Mesenchymal stem cell (in vitro differentiated cells and primary cell): ENCODE measurements around the gene SLC24A3.

ENCODE experiments used
- DNase-seq: peaks from one replicate; pipeline ENCODE4 v3.0.0-alpha.2; 2013
- H2AFZ ChIP-seq: one replicate; pipeline ENCODE4 v1.6.1; 2013; ENCODE audit warnings: low read depth, mild to moderate bottlenecking, control low read depth, inconsistent platforms, low read length, moderate library complexity
- H2AK5ac ChIP-seq: 2 replicates; pipeline ENCODE4 v1.6.1; 2013; ENCODE audit warnings: low read length, moderate library complexity, mild to moderate bottlenecking, inconsistent platforms; ENCODE audit not compliant: severe bottlenecking
- H2BK120ac ChIP-seq: one replicate; pipeline ENCODE4 v1.6.1; 2013; ENCODE audit warnings: low read depth, mild to moderate bottlenecking, inconsistent platforms, low read length, moderate library complexity
- H2BK12ac ChIP-seq, 2 experiments: one replicate each; pipeline ENCODE4 v1.6.1; 2013; ENCODE audit warnings: inconsistent platforms in 2 of 2, low read length in 2 of 2, mild to moderate bottlenecking in 2 of 2, moderate library complexity in 2 of 2, control low read depth in 1 of 2
- H2BK15ac ChIP-seq: one replicate; pipeline ENCODE4 v1.6.1; 2013; ENCODE audit warnings: mild to moderate bottlenecking, low read depth, inconsistent platforms; ENCODE audit not compliant: poor library complexity, severe bottlenecking
- H2BK5ac ChIP-seq: 2 replicates; pipeline ENCODE4 v1.6.1; 2013; ENCODE audit warnings: low read depth, mild to moderate bottlenecking, low read length, control low read depth, inconsistent platforms; ENCODE audit not compliant: poor library complexity, severe bottlenecking
- H3K14ac ChIP-seq, 2 experiments: one replicate each; pipeline ENCODE4 v1.6.1; 2013; ENCODE audit warnings: inconsistent platforms in 2 of 2, low read length in 2 of 2, control low read depth in 1 of 2, mild to moderate bottlenecking in 1 of 2, moderate library complexity in 1 of 2
- H3K18ac ChIP-seq, 2 experiments: one replicate each; pipeline ENCODE4 v1.6.1; 2013; ENCODE audit warnings: inconsistent platforms in 2 of 2, low read length in 2 of 2, control low read depth in 1 of 2, low read depth in 1 of 2, mild to moderate bottlenecking in 1 of 2
- H3K23ac ChIP-seq, 2 experiments: one replicate each; pipeline ENCODE4 v1.6.1; 2013; ENCODE audit warnings: inconsistent platforms in 2 of 2, low read length in 2 of 2, mild to moderate bottlenecking in 2 of 2, moderate library complexity in 2 of 2, control low read depth in 1 of 2
- H3K27ac ChIP-seq: 2 replicates; pipeline ENCODE4 v1.5.1; 2013; ENCODE audit warnings: mild to moderate bottlenecking, moderate library complexity, low read length, control low read depth, inconsistent platforms; ENCODE audit not compliant: poor library complexity, severe bottlenecking
- H3K27me3 ChIP-seq, 2 experiments: 2 replicates each; pipeline versions ENCODE4 v1.6.1 to v1.7.0; 2013; ENCODE audit warnings: low read length in 2 of 2, mild to moderate bottlenecking in 2 of 2, moderate library complexity in 2 of 2, control low read depth in 1 of 2, inconsistent platforms in 1 of 2; ENCODE audit not compliant: control insufficient read depth in 1 of 2, insufficient read depth in 1 of 2
- H3K36me3 ChIP-seq, 2 experiments: 2 replicates each; pipeline versions ENCODE4 v1.6.1 to v1.7.0; 2013; ENCODE audit warnings: low read length in 2 of 2, control low read depth in 1 of 2, inconsistent platforms in 1 of 2, low read depth in 1 of 2, mild to moderate bottlenecking in 1 of 2; ENCODE audit not compliant: insufficient read depth in 2 of 2, control insufficient read depth in 1 of 2
- H3K4ac ChIP-seq, 2 experiments: one replicate each; pipeline ENCODE4 v1.6.1; 2013; ENCODE audit warnings: inconsistent platforms in 2 of 2, low read length in 2 of 2, mild to moderate bottlenecking in 2 of 2, moderate library complexity in 2 of 2, control low read depth in 1 of 2, low read depth in 1 of 2
- H3K4me1 ChIP-seq: 2 replicates; pipeline ENCODE4 v1.6.1; 2013; ENCODE audit warnings: low read depth, low read length, control low read depth; ENCODE audit not compliant: control insufficient read depth, insufficient read depth
- H3K4me2 ChIP-seq: 2 replicates; pipeline ENCODE4 v1.6.1; 2013; ENCODE audit warnings: low read length, mild to moderate bottlenecking, inconsistent platforms; ENCODE audit not compliant: poor library complexity, severe bottlenecking
- H3K4me3 ChIP-seq, 2 experiments: 2 replicates each; pipeline versions ENCODE4 v1.5.1 to v1.7.0; 2013; ENCODE audit warnings: low read length in 2 of 2, mild to moderate bottlenecking in 2 of 2, control low read depth in 1 of 2, low read depth in 1 of 2; ENCODE audit not compliant: insufficient read depth in 1 of 2
- H3K79me1 ChIP-seq: replicated peaks from 2 replicates; pipeline ENCODE4 v1.6.1; 2013; ENCODE audit warnings: mild to moderate bottlenecking, control low read depth, low read length, inconsistent platforms; ENCODE audit not compliant: poor library complexity, severe bottlenecking
- H3K9ac ChIP-seq: 2 replicates; pipeline ENCODE4 v1.7.0; 2013; ENCODE audit warnings: mild to moderate bottlenecking, low read length, moderate library complexity
- H3K9me3 ChIP-seq: 2 replicates; pipeline ENCODE4 v1.7.0; 2013; ENCODE audit warnings: mild to moderate bottlenecking, low read length; ENCODE audit not compliant: control insufficient read depth
- H4K8ac ChIP-seq: one replicate; pipeline ENCODE4 v1.6.1; 2013; ENCODE audit warnings: inconsistent platforms, mild to moderate bottlenecking, low read length, moderate library complexity
- H4K91ac ChIP-seq: one replicate; pipeline ENCODE4 v1.6.1; 2013; ENCODE audit warnings: mild to moderate bottlenecking, low read length, inconsistent platforms
- WGBS: methylation state at CpG from one replicate; pipeline ENCODE4 v1.1.7; 2013; ENCODE audit warnings: mixed read lengths; 5-methylcytosine and 5-hydroxymethylcytosine counted together

The SLC24A3 gene

GRCh38 chr20:19644085-19644484 lies 431.6 kb downstream of the SLC24A3 start:
- H3K79me1 ChIP-seq, result no peaks in the 10 kb centered on the region
- no peak overlapping the region for H3K27ac ChIP-seq
- no peaks in the 10 kb centered on the region for H3K9me3 ChIP-seq
- H3K36me3 ChIP-seq, result no peaks in the 10 kb centered on the region
- H3K27me3 ChIP-seq, result peaks cover 8 to 11% of the 10 kb centered on the region in 2 experiments
- H2AK5ac ChIP-seq, result no peak overlapping the region
- no peak overlapping the region for H4K8ac ChIP-seq
- H3K4ac ChIP-seq, result no peak overlapping the region
- WGBS, result 63% methylated on average over 9 of the region's 9 CpGs
- no peak overlapping the region for H3K4me3 ChIP-seq
- H3K18ac ChIP-seq, result no peak overlapping the region
- DNase-seq, result no peak
- H3K14ac ChIP-seq, result no peak overlapping the region
- H2AFZ ChIP-seq, result no peak overlapping the region
- H2BK5ac ChIP-seq, result no peak overlapping the region
- no peak overlapping the region for H2BK15ac ChIP-seq
- H4K91ac ChIP-seq, result no peak overlapping the region
- no peak overlapping the region for H2BK12ac ChIP-seq
- H3K4me2 ChIP-seq, result no peak overlapping the region
- no peak overlapping the region for H2BK120ac ChIP-seq
- no peak overlapping the region for H3K23ac ChIP-seq
- no peaks in the 10 kb centered on the region for H3K4me1 ChIP-seq
- no peak overlapping the region for H3K9ac ChIP-seq

GRCh38 chr20:19646963-19647362 lies 434.5 kb downstream of the SLC24A3 start:
- no peak overlapping the region for H3K23ac ChIP-seq
- H2BK120ac ChIP-seq, result no peak overlapping the region
- no peak overlapping the region for H2AK5ac ChIP-seq
- H3K36me3 ChIP-seq, result no peaks in the 10 kb centered on the region
- H3K27ac ChIP-seq, result no peak overlapping the region
- H3K9ac ChIP-seq, result no peak overlapping the region
- H3K9me3 ChIP-seq, result peaks cover 9% of the 10 kb centered on the region
- no peaks in the 10 kb centered on the region for H3K4me1 ChIP-seq
- H3K27me3 ChIP-seq, result peaks cover 5 to 11% of the 10 kb centered on the region in 2 experiments
- H4K91ac ChIP-seq, result no peak overlapping the region
- H3K79me1 ChIP-seq, result no peaks in the 10 kb centered on the region
- no peak overlapping the region for H2BK15ac ChIP-seq
- no peak overlapping the region for H3K4me2 ChIP-seq
- no peak overlapping the region for H2BK5ac ChIP-seq
- WGBS, result 90% methylated on average over 2 of the region's 2 CpGs
- H2BK12ac ChIP-seq, result no peak overlapping the region
- no peak overlapping the region for H3K14ac ChIP-seq
- no peak overlapping the region for H4K8ac ChIP-seq
- DNase-seq, result no peak
- no peak overlapping the region for H2AFZ ChIP-seq
- no peak overlapping the region for H3K18ac ChIP-seq
- H3K4me3 ChIP-seq, result no peak overlapping the region
- H3K4ac ChIP-seq, result no peak overlapping the region

- no peak overlapping the region for H2BK120ac ChIP-seq
- H3K4ac ChIP-seq, result no peak overlapping the region
- H3K27me3 ChIP-seq, result peaks cover 5 to 9% of the 10 kb centered on the region in 2 experiments
- 100% methylated on average over 1 of the region's 2 CpGs for WGBS
- no peak overlapping the region for H3K4me2 ChIP-seq
- no peaks in the 10 kb centered on the region for H3K36me3 ChIP-seq
- H4K91ac ChIP-seq, result no peak overlapping the region
- H3K23ac ChIP-seq, result no peak overlapping the region
- no peak overlapping the region for H2AK5ac ChIP-seq
- no peak overlapping the region for H3K4me3 ChIP-seq
- H3K14ac ChIP-seq, result no peak overlapping the region
- no peak overlapping the region for H2BK15ac ChIP-seq
- no peaks in the 10 kb centered on the region for H3K79me1 ChIP-seq
- peaks cover 9% of the 10 kb centered on the region for H3K9me3 ChIP-seq
- no peak overlapping the region for H2AFZ ChIP-seq
- no peak overlapping the region for H2BK12ac ChIP-seq
- no peaks in the 10 kb centered on the region for H3K4me1 ChIP-seq
- no peak overlapping the region for H3K27ac ChIP-seq
- H4K8ac ChIP-seq, result no peak overlapping the region
- no peak overlapping the region for H2BK5ac ChIP-seq
- H3K18ac ChIP-seq, result no peak overlapping the region
- DNase-seq, result no peak
- no peak overlapping the region for H3K9ac ChIP-seq
These were observed 435.6 kb downstream of the SLC24A3 start for GRCh38 chr20:19648024-19648423.

DNA sequence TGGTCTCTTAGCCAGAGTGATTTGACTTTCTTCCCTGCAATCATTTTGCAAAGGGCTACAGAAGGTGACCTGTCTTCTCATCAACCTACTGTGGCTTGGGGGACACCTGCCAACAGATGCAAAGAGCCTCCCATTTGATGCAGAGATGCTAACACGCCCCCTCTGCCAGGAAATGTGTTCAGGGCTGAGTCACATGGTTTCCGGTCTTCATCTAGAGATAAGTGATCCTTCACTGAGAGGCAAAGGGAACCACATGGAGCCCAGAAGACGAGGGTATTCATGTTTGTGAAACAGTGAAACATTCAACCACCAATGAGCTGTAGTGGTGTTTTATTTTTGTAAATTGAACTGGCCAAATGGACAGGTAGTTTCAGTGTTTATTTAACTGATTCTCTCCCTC lies 436.6 kb downstream of the SLC24A3 start:
- no peak overlapping the region for H3K9ac ChIP-seq
- H2AFZ ChIP-seq, result no peak overlapping the region
- H2BK120ac ChIP-seq, result no peak overlapping the region
- H4K91ac ChIP-seq, result no peak overlapping the region
- H3K79me1 ChIP-seq, result no peaks in the 10 kb centered on the region
- no peak overlapping the region for H3K4me3 ChIP-seq
- no peak overlapping the region for H3K14ac ChIP-seq
- no peak overlapping the region for H3K27ac ChIP-seq
- H3K4ac ChIP-seq, result no peak overlapping the region
- H2BK5ac ChIP-seq, result no peak overlapping the region
- no peak overlapping the region for H3K4me2 ChIP-seq
- no peak overlapping the region for H3K18ac ChIP-seq
- no peak overlapping the region for H2BK12ac ChIP-seq
- H3K36me3 ChIP-seq, result no peaks in the 10 kb centered on the region
- 60% methylated on average over 3 of the region's 3 CpGs for WGBS
- H3K9me3 ChIP-seq, result peaks cover 9% of the 10 kb centered on the region
- H3K4me1 ChIP-seq, result no peaks in the 10 kb centered on the region
- no peak overlapping the region for H3K23ac ChIP-seq
- DNase-seq, result no peak
- H2BK15ac ChIP-seq, result no peak overlapping the region
- no peak overlapping the region for H4K8ac ChIP-seq
- peaks cover 4 to 9% of the 10 kb centered on the region in 2 experiments for H3K27me3 ChIP-seq
- no peak overlapping the region for H2AK5ac ChIP-seq
